Heart left ventricle (tissue), 13 donors: ENCODE measurements around the gene MRC2.

ENCODE experiments used
- CTCF ChIP-seq, 12 donors: fragments of 200-600 bp; sonication (generic) in 4 of 12; IDR thresholded peaks; one replicate each; pipeline versions ENCODE4 v1.5.0 to v1.8.0; 2018 to 2022; ENCODE audit warnings: antibody characterized with exemption in 12 of 12, mild to moderate bottlenecking in 5 of 12
- POLR2A ChIP-seq, 2 donors: fragments of 450-650 bp; IDR thresholded peaks; one replicate each; pipeline ENCODE4 v1.6.1; 2017; ENCODE audit warnings: antibody characterized with exemption in 2 of 2, mild to moderate bottlenecking in 2 of 2, moderate library complexity in 2 of 2
- donor health status: ischemic (EF 13 %, LVEDD 7.1; RV severe dilation, severe dysfunction).
- donor health status: DM: no; HTN: yes; CAD: no.
- donor health status: DM: no; HTN: no; CAD: no.
- donor health status: ischemic (EF 25% LVEDD 6.9; RV normal size, moderate dysfunction).
- donor health status: ischemic (EF 25% LVEDD 5.7; RV mildly dilated, moderate dysfunction).
- donor health status: ischemic (EF 35%, LVEDD 5.7; RV mildly dilated, moderate dysfunction).
- donor health status: nonischemic (EF 11% LVEDD 7.7; RV severe dilation, severe dysfunction).
- donor health status: DM: yes; HTN: yes; CAD: no.
- donor health status: PGD.
- donor health status: ischemic (EF 29% LVEDD 5.4; RV normal size, mild dysfunction).
- donor health status: nonischemic (EF 23%, LVEDD 6.1; RV moderate dilation, normal function).

DNA sequence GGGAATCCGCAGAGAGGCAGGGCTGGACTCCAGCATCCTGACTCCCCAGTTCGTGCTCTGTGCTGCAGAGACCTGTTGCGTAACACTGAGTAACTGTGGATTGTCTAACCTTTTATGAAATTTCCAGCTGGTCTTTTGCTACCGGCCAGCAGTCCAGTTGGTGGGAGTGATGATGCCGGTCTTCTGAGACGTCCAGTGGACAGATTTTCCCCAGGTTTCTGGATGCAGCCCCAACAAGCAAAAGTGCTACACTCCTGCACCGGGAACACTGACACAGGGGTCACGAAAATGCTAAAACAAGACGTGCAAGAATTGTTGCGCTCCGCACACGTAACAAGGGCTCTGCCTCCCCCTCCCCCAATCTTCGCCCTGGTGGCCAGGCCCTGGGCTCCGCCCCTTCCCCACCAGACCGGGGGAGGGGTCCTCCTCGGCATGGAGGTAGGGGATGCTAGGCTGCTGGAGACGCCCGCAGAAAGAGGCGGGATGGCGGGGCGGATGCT lies 701 bp upstream of the MRC2 start:
- TF ChIP-seq POLR2A (IDR thresholded peaks at IDR 0.05) (no peak), CTCF (IDR thresholded peaks at IDR 0.05) (no peak)
